OCI-LY7 (cell line): ENCODE data around the gene RHBDL1.

Experiments
- CTCF ChIP-seq: fragments of 200-600 bp; sonication (generic); conservative IDR thresholded peaks from 2 replicates; pipeline ENCODE4 v1.5.1; 2014; ENCODE audit warnings: mild to moderate bottlenecking, antibody characterized with exemption, low read length, moderate library complexity, mixed read lengths
- EZH2phosphoT487 ChIP-seq: fragments of 200-600 bp; sonication (generic); IDR thresholded peaks from 2 replicates; pipeline ENCODE4 v1.6.1; 2018; ENCODE audit warnings: low read depth, borderline replicate concordance, mild to moderate bottlenecking, mixed run types, antibody characterized with exemption, low read length, moderate library complexity, mixed read lengths

GRCh38 chr16:717450-718245 is 42.2 kb downstream of the RHBDL1 start:
- no peak for TF ChIP-seq CTCF
- TF ChIP-seq EZH2phosphoT487 = no peak
